ENCODE measurements around the gene RBFOX2.

Gene RBFOX2

GRCh38 chr22:35952576-35952975 lies 76.0 kb downstream of the RBFOX2 start:
- DNase-seq (ENCODE audit: extremely low read depth, low read depth): no peak
- no peak for TF ChIP-seq CTCF (IDR thresholded peaks at IDR 0.05; ENCODE audit: low read depth, low read length)

DNA sequence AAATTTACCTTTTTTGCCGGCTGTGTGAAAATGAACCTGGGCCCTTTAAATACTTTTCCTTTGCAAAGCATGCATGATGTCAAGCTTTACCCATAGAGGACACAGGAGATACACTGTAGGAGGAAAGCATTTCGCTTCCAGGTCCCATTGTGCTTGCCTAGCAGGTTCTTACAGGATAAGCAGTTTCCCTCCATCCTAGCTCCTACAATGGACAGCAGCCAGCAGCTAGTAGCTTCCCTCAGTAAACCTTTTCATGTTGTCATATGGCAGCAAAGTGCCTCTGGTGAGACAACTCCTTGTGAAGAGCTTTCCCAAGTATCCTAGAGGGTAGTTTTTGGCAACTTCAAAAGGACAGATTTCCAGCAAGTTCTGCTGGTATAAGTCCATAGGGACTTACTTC lies 78.4 kb downstream of the RBFOX2 start:
- no peak for DNase-seq (ENCODE audit: extremely low read depth, low read depth)
- no peak for TF ChIP-seq CTCF (IDR thresholded peaks at IDR 0.05; ENCODE audit: low read depth, low read length)

- TF ChIP-seq CTCF (IDR thresholded peaks at IDR 0.05; ENCODE audit: low read depth, low read length): no peak
- no peak for DNase-seq (ENCODE audit: extremely low read depth, low read depth)
Observed at GRCh38 chr22:35949243-35949642, 79.4 kb downstream of the RBFOX2 start.

DNA sequence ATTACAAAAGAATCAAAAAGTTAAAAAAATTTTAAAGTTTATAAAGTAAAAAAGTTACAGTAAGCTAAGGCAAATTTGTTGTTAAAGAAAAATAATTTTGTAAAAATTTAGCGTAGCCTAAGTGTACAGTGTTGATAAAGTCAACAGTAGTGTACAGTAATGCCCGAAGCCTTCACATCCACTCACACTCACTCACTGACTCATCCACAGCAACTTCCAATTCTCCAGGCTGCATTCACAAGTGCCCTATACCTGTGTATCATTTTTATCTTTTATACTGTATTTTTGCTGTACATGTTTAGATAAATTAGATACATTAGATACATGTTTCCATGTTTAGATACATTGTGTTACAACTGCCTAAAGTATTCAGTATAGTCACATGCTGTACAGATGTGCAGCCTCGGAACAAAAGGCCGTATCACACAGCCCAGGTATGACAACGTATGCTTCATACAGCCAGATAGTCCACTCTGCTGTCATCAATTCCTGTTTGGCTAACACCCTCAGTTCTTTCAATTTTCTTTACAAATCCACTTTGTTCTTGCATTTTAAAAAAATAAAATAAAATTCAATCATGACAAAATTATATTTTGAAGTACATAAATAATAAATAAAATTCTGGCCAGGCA lies 80.7 kb downstream of the RBFOX2 start:
- DNase-seq (ENCODE audit: extremely low read depth, low read depth): no peak
- no peak for TF ChIP-seq CTCF (IDR thresholded peaks at IDR 0.05; ENCODE audit: low read depth, low read length)

DNA sequence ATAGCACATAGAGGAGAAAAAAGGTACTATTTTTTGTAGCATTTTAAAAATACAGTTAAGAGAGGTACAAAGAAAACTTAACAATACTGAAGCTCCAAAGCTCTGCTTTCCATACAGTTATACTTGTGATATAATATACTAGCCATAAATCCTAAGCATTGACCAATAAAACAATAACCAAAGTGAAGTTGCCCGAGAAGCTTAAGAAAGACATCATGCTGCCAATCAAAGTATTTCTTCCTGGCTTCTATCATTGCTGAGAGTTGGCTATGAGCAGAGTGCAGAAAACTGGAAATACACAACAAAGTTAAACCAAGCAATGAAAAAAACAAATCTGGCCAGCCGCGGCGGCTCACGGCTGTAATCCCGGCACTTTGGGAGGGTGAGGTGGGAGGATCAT lies 84.2 kb downstream of the RBFOX2 start:
- DNase-seq (ENCODE audit: extremely low read depth, low read depth): no peak
- TF ChIP-seq CTCF (IDR thresholded peaks at IDR 0.05; ENCODE audit: low read depth, low read length): no peak

- DNase-seq (ENCODE audit: extremely low read depth, low read depth): no peak
- TF ChIP-seq CTCF (IDR thresholded peaks at IDR 0.05; ENCODE audit: low read depth, low read length): no peak
Observed at GRCh38 chr22:35940166-35940565, 88.5 kb downstream of the RBFOX2 start.

DNA sequence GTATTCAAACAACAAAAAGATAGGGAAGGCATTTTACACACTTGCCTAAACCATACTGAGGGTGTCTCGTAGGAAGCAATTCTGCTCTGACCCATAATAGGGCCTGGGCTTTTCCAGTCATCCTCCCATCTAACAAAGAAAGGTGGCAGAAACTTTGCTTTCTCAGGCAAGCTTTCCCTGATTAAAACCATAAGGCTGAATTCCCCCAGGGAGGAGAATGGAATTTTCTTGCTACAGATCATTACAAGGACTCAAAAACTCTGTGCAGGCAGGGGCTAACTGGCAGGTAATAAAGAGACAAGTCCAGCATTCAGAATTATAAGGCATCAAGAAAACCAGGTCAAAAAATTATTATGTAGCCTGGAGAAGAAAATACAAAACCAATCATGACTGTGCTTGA lies 90.4 kb downstream of the RBFOX2 start:
- DNase-seq (ENCODE audit: extremely low read depth, low read depth): no peak
- no peak for TF ChIP-seq CTCF (IDR thresholded peaks at IDR 0.05; ENCODE audit: low read depth, low read length)

All from AG09319 (cell line).